Lower leg skin (tissue), 4 donors: ENCODE results near the gene LYL1. TPM values are rescaled to one million over a fixed set of nuclear protein-coding genes. Genes with fewer than 3 reads are reported as not detected.

Source experiments
- DNase-seq, 2 donors: peaks; one replicate each; pipeline ENCODE4 v3.0.0-alpha.2; 2019; ENCODE audit warnings: low spot score in 2 of 2
- H3K4me3 ChIP-seq: fragments of 200-600 bp; sonication (generic); 2 replicates; pipeline ENCODE4 v1.5.1; 2017; ENCODE audit warnings: mild to moderate bottlenecking, low read depth; ENCODE audit not compliant: poor library complexity, severe bottlenecking
- POLR2A ChIP-seq, 2 donors: fragments of 450-650 bp; IDR thresholded peaks; one replicate each; pipeline ENCODE4 v1.6.1; 2016 to 2017; ENCODE audit warnings: antibody characterized with exemption in 2 of 2, mild to moderate bottlenecking in 1 of 2, moderate library complexity in 1 of 2
- WGBS, 2 donors: methylation state at CpG; one replicate each; pipeline ENCODE4 v1.1.5; 2018; 5-methylcytosine and 5-hydroxymethylcytosine counted together
- intact Hi-C: fragments of 100-400 bp; cut with DNase I; formaldehyde crosslinking; loops from one replicate; pipeline ENCODE4 v1.15.0; 2023; ENCODE audit warnings: low total_unique reads
- total RNA-seq, 4 donors: library from RNA; depleted of rRNA; stranded (reverse); fragments of >200 nt; gene quantifications; one replicate each; pipeline ENCODE4 v1.1.0, GENCODE V29; 2016
- TF ChIP-seq, protein P1 (sequence below), 3 donors: fragments of 450-650 bp; IDR thresholded peaks; one replicate each; pipeline ENCODE4 v1.5.1; 2016; ENCODE audit warnings: antibody characterized with exemption in 3 of 3, mild to moderate bottlenecking in 3 of 3, moderate library complexity in 2 of 3

LYL1 gene
- total RNA-seq, 4 donors from 2014 or later, result 4.9 to 8.3 (median 7.0) TPM

DNA sequence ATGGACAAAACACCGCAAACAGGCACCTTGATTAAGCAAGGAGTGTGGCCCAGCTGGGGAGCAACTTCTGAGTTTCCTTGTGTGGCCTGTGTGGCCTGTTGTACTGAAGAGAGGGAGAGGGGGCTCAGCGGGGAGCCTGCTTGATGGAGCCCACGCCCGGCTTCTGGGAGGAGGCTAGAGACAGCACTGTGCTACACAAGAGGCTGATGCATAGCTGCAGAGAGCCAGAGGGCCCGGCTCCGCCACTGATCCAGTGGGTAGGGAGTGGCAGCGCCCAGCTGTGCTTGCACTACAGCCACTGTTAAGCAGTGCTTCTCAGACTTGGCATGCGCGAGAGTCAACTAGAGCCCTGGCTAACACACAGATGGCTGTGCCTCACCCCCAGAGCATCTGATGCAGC lies 19.0 kb downstream of the LYL1 start:
- no peak for DNase-seq
- 63 to 82% methylated on average over 4 to 9 of the region's 9 CpGs for WGBS, 2 donors
- no peak overlapping the region for H3K4me3 ChIP-seq
- TF ChIP-seq, protein P1, sequence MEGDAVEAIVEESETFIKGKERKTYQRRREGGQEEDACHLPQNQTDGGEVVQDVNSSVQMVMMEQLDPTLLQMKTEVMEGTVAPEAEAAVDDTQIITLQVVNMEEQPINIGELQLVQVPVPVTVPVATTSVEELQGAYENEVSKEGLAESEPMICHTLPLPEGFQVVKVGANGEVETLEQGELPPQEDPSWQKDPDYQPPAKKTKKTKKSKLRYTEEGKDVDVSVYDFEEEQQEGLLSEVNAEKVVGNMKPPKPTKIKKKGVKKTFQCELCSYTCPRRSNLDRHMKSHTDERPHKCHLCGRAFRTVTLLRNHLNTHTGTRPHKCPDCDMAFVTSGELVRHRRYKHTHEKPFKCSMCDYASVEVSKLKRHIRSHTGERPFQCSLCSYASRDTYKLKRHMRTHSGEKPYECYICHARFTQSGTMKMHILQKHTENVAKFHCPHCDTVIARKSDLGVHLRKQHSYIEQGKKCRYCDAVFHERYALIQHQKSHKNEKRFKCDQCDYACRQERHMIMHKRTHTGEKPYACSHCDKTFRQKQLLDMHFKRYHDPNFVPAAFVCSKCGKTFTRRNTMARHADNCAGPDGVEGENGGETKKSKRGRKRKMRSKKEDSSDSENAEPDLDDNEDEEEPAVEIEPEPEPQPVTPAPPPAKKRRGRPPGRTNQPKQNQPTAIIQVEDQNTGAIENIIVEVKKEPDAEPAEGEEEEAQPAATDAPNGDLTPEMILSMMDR (IDR thresholded peaks at IDR 0.05), result no peak
- no peak for TF ChIP-seq POLR2A (IDR thresholded peaks at IDR 0.05)
- intact Hi-C loops, result no loop called here

DNA sequence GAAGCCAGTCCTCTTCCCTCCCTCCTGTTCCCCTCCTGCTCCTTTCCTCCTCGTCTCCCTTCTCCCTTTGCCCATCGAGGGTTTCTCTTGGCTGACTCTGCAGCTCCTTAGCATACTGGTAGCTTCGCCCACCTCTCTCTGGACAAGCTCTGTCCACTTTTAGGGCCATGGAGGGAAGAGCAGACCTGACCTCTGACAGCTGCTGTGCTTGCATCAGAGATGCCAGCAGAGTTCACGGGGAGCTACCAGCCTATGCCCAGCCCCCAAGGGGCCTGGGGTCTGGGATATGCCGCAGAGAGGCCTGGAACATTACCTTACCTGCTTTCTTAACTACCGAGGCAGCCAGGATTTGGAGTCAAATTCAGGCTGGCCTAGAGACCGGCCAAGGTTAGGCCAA lies 19.7 kb downstream of the LYL1 start:
- no peak for TF ChIP-seq POLR2A (IDR thresholded peaks at IDR 0.05)
- TF ChIP-seq, protein P1 (IDR thresholded peaks at IDR 0.05), result no peak
- H3K4me3 ChIP-seq, result no peak overlapping the region
- intact Hi-C loops, result no loop called here
- DNase-seq, result no peak
- WGBS, 2 donors, result 68 to 69% methylated on average over 7 of the region's 7 CpGs

DNA sequence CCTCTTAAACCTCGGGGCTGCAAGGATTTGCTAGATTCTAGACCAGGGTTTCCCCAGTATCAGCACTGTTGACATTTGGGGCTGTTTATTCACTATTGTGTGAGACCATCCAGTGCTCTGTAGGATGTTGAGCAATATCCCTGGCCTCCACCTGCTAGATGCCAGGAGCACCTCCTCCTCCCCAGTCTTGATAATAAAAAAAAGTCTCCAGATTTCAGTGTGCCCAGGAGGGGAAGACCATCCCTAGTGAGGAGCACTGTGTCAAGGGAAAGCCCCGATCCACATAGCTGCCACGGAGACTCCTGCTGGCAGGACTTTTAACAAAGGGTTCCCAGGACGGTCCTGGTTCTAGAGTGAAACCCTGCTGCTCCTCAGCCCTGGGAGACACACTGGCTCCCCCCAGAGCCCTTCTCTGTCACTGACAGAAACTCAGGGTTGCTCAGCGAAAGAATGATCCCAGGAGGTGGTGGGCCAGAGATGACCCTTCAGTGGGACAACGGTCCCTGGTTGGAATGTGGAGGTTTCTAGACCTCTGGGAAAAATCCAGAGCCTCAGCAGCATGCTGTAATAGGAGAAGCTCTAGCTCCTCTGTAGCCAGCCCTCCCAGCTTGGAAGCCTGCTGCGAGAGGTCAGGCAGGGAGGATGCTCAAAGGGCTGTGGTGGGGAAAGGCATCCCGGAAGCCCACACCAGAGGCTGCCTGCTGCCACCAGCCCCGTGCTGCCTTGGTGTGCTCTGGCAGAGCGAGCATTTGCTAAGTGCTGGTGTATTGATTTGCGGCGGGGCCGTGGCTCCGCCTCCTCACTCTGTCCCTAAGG lies 20.3 kb downstream of the LYL1 start:
- no peak for DNase-seq
- H3K4me3 ChIP-seq, result no peak overlapping the region
- no peak for TF ChIP-seq POLR2A (IDR thresholded peaks at IDR 0.05)
- TF ChIP-seq, protein P1 (IDR thresholded peaks at IDR 0.05), result no peak
- WGBS, 2 donors, result 59 to 66% methylated on average over 13 to 14 of the region's 14 CpGs
- intact Hi-C loops, result no loop called here

DNA sequence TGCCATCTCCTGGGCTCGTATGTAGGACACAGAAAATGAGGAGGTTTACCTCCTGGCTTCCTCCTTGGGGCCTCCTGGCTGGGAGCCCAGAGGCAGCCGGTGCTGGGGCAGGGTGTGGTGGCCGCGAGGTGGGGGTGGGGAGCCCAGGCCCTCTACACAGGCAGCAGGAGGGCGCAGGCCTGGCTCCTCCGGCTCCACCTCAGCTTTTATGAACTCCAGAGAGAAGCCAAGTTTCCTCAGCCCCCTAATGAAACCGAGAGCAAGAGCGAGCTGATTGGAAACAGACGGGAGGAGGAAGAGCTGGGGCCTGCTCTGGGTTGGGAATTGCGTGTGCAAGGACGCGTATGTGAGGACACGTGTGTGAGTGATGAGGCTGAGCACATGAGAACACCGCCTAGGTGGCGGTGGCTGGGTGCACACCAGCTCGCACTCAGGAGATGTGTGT lies 23.1 kb downstream of the LYL1 start:
- no peak for DNase-seq
- 21 to 29% methylated on average over 16 of the region's 16 CpGs for WGBS, 2 donors
- H3K4me3 ChIP-seq, result no peak overlapping the region
- TF ChIP-seq, protein P1 (IDR thresholded peaks at IDR 0.05), result no peak
- no peak for TF ChIP-seq POLR2A (IDR thresholded peaks at IDR 0.05)
- intact Hi-C loops, result no loop called here

DNA sequence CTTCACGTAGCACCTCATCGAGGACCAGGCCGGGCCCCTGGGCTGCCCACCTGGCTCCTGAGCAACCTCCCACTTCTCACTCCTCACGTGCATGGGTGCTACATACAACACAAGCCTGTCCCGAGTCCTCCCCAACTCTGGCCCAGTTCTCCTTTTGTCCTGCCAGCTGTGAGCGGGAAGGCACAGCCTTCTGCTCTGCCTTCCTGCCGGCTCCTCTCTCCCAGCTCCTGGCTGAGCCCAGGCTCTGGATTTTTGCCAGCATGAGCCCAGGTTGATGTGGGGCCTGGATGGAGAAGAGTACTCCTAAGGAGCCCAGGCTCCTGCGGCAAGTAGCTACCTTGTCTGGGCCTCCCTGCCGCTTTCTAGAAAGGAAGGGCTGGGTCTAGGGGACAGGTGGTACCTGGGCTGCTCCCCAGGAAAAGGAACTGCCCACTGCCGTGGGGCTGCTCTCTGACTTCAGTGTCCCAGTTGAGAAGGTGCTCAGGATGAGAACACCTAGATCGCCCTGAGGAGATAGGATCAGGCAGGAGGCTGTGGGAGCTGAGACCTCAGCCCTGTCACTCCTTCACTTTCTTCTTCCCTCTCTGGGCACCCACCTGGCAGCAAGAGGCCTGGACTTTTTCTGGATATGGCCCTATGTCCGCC lies 23.6 kb downstream of the LYL1 start:
- WGBS, 2 donors, result 38 to 43% methylated on average over 11 to 12 of the region's 12 CpGs
- intact Hi-C loops, result no loop called here
- DNase-seq, result no peak
- no peak for TF ChIP-seq POLR2A (IDR thresholded peaks at IDR 0.05)
- TF ChIP-seq, protein P1 (IDR thresholded peaks at IDR 0.05), result no peak
- no peak overlapping the region for H3K4me3 ChIP-seq
